Stimulated activated CD8-positive, alpha-beta memory T cell treated with anti-CD3 and anti-CD28 coated beads, Interleukin-12 subunit alpha, Interleukin-12 subunit beta, amount 100 ng/mL, for 4 hours (primary cell): ENCODE measurements around the gene DPP10.
"Not testable (repeated sequence)": the region's sequence is repeated elsewhere in the genome, so short reads cannot be mapped to it uniquely, and the experiment has no call there.

Experiments
- DNase-seq: peaks from one replicate; pipeline ENCODE4 v3.0.0-alpha.2; 2020; ENCODE audit warnings: low read depth

Gene DPP10

DNA sequence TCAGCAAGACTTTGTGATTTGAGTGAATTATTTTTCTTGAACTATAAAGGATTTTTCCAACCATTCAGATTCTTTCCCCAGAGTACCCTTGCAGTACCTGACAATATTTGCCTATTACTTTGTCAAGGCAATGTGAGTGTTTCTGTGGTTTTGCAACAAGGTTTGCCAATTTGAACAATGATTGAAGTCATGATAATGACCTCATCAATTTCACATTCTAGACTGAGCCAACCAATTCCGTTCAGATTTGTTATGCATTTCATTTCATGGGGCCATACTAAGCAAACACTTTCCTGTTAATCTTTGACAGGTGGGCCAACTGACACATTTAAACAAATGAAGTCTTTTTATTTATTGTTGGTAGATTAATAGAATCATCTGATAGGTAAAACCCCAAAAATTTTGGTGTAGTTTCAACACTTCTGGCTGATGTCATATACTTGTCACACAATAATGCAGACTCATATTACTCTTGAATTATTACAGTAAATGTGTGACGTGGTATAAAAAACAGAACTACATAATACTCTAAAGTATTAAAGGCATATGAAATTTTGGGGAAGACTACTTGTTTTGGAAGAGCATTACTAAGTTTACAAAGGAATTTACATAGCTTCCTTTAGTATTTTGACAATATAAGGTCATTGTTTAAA lies 526.4 kb downstream of the DPP10 start:
- no peak for DNase-seq

DNA sequence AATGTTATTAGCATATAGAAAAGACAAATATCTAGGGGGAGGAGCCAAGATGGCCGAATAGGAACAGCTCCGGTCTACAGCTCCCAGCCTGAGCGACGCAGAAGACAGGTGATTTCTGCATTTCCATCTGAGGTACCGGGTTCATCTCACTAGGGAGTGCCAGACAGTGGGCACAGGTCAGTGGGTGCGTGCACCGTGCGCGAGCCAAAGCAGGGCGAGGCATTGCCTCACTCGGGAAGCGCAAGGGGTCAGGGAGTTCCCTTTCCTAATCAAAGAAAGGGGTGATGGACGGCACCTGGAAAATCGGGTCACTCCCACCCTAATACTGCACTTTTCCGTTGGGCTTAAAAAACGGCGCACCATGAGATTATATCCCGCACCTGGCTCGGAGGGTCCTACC lies 561.9 kb downstream of the DPP10 start:
- not testable (repeated sequence) for DNase-seq

DNA sequence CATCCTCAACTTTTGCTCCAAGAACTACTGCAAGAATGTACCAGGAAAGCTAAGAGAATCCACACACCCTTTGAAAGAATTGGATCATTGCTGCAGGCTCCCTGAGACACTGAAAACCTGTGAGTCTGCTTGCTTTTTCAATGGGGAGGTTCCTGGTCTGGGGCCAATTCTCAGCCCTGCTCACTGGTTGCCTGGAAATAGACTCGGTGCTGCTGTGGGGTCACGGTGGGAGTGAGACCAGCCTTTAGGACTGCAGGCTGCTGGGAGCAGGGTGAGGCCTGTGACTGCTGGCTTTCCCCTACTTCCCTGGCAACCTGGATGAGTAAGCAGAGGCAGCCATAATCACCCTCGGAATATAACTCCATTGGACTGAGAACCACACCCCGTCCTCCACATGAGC lies 569.3 kb downstream of the DPP10 start:
- DNase-seq = no peak

DNA sequence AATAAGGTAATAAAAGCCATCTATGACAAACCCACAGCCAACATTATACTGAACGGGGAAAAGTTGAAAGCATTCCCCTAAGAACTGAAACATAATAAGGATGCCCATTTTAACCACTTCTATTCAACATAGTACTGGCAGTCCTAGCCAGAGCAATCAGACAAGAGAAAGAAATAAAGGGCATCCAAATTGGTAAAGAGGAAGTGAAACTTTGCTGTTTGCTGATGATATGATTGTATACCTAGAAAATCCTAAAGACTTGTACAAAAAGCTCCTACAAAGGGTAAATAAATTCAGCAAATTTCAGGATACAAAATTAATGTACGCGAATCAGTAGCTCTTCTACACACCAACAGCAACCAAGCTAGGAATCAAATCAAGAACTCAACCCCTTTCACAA lies 579.6 kb downstream of the DPP10 start:
- not testable (repeated sequence) for DNase-seq

DNA sequence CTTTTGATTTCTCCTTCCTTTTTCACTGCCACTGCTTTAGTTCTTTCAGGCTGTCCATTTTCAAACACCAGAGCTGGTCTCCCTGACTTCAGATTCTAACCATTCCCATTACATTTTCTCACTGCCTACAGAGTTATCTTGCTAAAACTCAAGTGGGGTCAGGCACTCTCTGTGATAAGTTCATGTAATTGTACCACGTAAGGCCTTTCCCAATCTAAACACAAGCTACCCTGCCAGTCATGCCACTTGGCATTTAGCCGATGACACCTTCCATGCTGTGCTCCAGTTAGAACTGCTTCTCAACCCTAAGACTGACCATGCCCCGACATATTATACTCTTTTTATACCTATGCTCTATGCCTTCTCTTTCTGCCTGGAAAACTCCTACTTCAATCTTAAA lies 592.4 kb downstream of the DPP10 start:
- DNase-seq = no peak

DNA sequence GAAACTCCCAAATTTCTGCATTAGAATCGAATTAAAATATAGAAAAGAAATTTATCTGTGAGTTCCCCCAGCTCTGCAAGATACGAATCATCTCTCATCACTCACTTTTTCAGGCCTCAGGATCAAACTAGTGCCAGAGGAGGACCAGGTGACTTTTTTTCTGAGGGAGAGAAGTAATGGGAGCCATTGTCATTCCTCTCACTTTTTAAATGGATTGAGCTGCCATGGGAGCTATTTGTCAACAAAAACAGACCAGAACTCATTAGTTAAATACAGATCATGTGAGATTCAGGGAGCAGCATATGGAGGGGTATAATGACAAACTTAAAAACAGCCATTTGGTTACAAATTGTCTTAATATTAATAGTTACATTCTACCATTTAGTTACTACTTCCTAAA lies 594.4 kb downstream of the DPP10 start:
- DNase-seq = no peak

DNA sequence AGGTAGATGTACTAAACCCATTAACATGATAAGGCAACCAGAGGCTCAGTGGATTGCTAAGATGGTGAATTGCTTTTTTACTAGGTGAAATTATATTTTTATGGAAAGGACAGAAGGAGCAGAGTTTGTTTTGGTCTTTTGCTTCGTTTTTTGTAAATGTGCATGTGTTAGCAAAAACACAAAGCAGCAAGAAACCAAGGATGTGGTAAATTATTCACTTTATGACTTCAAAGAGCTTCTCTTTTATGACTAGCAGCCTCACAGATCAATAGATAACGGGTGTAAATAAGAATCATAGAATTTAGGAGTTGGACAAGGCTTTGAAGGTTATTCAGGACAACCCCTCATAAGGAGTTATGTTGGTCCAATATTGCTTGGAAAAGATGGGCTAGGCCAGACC lies 615.0 kb downstream of the DPP10 start:
- no peak for DNase-seq

DNA sequence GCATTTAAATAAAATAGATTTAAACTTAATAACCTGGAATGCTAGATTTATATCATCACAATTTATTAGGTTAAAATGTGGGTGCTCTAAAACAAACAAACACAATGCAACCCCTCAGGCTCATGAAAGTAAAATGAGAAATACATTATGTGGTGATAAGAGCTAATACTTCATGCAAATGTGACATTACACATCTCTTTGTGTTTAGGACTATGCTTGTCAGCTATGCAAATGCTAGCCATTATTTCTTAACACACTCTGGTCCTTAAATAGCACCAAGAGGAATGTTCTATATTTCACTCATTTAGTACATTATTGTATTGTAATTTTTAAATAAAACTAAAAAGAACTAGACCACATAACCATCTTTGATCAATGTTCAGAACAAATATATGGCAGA lies 627.6 kb downstream of the DPP10 start:
- DNase-seq = no peak

DNA sequence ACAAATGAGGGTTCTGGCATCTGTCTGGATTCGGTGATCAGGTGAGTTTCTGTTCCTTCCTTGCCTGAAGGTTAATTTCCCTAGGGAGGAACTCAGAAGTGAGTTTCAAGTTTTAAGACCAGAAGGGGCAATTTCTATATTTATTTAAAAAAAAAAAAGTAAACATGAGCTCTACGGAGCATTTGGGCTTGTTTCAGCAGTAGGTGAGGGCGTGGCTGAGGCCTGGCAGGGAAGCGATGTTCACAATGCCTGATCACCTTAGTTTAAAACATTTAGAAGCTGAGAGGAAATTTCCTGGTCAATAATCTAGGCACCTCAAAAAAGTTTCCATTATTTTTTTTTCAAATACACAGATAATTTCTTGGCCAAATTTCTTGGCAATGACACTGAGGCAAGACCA lies 629.1 kb downstream of the DPP10 start:
- DNase-seq = no peak

DNA sequence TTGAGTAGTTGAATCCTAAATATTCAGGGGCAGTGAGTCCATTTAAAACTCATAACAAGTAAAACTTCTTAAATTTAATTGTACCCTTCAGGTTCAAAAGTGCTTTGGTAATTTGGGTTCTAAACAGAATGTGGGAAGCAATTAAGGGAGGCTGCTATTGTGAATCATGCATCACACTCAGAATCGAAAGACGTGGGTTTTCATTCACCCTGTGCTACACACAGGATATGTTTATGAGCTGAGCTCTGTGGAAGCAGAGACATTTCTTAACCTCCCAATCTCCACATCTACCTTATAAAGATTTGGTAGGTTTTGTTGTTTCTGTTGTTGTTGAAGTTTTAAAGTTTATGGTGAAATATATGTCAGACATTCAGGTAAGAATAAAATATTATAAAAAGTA lies 633.4 kb downstream of the DPP10 start:
- DNase-seq = no peak

DNA sequence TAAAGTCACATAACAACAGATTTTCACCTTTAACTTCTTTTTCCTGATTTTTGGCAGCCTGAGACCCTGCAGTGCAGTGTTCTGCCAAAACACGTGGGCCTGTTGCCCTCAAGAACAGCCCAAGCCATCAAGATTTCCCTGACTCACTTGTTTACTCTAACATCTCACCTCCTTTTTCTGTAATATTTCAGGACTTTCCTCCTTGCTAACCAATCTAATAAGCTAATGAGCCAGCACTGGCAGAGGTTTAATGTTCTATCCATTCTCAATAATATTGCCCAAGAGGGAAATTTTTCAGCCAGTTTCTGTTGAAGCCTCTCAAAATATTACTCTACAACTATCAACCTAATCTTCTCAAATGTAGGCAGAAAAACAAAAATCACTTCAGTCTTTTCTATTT lies 635.2 kb downstream of the DPP10 start:
- no peak for DNase-seq

DNA sequence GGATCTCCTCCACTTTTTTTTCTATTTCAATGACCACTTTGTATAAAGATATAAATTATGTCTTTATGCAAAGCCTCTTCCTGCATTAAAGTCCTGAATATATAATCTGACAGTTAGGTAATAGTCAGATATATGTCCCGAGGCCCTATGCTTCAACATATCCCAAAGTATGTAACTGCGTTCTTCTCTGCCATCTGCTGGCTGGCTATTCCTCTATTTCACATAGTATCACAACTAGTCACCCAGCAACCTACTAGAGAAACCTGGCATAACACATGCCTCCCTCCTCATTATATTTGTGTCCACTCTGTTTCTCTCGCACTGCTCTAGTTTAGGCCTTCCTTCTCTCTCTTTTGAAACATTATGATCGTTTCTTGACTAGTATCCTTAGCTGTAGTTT lies 640.8 kb downstream of the DPP10 start:
- no peak for DNase-seq

DNA sequence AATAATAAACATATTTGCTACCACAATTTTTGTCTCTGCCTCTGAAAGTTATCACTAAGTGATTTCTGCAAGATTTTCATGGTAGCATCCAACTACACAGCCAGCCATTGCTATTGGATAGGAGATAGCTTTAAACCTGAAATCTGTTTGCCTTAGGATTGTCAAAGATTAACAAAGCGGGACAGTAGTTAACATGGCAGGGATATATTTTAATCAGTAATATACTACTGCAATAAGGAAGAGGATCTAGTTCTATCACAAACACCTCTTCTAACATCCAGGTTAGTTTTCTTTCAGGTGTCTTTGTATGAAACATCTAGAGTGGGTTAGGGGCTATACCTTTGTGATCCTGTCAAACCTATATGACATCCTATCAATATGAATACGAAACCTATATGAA lies 641.3 kb downstream of the DPP10 start:
- DNase-seq = no peak

DNA sequence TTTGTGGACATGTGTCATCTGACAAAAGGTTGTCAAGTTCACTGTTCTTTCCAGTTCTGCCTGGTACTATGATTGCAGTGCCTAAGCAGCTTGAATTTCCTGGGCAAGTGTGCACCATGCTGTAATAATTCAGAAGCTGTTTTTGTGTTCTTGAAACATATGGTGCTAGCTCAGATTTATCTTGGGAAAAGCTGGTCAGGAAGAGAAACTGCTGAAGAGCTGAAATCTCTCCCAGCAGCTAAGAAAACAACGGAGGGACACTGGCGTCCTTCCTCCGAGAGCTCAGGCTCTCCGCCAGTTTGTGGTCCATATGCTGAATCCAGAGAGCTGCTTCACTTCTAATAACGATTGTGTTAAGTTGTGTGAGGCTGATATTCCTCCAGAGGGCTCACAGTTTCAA lies 642.0 kb downstream of the DPP10 start:
- no peak for DNase-seq

DNA sequence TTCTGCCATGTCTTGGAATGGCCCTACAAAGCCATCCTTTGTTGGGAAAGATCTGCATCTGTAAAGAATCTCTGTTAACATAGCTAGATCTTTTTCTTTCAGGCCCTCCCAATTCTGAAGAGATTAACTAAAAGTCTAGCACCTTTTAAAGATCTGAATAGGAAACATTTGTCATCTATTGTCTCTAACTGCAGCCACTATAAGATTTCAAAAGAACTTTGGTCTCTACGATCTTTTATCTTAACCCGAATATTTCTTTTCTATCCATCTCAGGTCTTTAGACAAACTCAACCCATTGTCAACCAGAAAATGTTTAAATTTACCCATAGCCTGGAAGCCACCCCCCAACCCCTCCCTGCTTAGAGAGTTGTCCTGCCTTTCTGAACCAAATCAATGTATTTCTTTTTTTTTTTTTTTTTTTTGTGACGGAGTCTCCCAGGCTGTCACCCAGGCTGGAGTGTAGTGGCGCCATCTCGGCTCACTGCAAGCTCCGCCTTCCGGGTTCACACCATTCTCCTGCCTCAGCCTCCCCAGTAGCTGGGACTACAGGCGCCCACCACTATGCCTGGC lies 643.7 kb downstream of the DPP10 start:
- DNase-seq = not testable (repeated sequence)

DNA sequence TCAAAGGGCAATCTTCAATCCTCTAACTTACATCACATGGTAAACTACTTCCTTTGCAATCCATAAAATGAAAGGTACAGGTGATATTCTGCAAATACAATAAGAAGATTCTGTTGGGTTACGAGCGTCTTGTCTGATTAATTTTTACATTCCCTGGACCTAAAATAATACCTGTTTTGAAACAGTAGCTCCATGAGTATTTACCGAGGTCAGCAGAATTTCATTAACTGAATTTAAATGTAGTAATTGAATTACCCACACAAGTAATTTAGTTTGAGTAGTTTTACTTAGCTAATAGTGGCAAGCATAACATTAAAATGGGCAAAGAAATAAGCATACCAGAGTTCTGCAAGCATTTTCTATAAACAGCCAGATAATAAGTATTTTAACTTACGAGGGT lies 652.0 kb downstream of the DPP10 start:
- DNase-seq = no peak

DNA sequence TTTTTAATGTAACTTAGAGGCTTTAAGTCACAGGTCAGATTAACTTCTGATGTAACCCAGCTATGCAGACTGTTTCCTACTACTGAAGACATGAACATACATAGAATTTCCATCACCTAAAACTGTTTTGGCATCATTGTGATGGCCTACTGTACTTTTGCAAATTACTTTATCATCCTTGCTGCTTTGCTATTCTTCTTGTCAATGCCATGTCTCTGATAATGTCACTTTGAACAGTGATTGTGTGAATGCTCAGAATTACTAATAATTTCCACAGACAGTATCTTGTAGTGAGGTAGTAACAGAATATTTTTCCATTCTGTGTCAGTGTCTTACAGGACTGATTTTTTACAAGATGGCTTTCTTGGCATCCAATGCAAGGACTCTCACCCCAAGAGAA lies 663.5 kb downstream of the DPP10 start:
- DNase-seq = no peak

DNA sequence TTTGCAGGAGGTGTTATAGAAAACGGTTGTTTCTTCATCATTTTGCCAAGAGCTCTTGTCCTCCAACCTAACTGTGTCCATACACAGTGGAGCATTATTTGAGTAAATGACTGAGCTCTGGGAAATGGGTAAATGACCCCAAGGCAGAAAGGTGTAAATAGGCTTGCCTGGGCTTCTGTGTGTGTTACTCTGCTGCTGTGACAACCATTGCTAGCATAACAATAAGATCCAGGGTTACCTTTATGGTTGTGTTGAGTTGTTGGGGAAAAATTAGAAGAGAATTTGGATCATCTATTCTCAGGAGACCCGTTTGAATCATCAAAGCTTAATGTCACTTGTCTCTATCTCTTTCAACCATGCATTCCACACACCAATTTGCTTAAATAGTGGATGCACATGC lies 672.7 kb downstream of the DPP10 start:
- DNase-seq = no peak

DNA sequence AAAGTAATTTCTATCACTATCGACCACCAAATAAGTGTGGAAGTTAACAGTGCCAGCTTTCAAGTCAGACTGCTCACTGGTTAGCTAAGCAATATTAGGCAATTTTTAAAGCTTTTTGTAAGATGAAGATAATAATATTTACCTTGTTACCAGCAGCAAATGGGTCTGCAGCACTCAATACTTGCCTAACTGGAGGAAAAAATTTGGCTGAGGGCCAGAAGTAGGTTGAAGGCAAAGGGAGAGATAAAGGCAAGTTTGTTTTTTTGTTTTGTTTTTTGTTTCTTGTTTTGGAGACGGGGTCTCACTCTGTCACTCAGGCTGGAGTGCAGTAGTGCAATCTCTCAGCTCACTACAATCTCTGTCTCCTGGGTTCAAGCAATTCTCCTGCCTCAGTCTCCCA lies 675.9 kb downstream of the DPP10 start:
- DNase-seq = no peak

DNA sequence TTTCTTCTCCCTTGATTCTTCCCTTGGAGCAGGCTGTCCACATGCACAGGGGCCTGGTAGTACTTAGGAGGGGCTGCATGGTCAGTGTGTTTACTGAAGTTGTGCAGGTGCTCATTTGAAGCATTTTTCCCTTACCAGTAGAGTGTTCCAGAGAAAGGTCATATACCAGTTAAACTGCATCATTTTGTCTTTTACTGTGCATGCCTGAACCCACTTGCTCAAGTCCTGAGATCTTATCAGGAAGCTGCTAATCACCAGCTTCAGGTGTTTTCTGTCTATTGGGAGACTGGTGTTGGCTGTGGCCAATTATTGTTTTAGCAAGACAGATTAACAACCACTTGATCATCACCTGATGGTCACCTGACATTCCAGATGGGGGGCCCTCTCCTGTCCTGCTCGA lies 676.6 kb downstream of the DPP10 start:
- no peak for DNase-seq

DNA sequence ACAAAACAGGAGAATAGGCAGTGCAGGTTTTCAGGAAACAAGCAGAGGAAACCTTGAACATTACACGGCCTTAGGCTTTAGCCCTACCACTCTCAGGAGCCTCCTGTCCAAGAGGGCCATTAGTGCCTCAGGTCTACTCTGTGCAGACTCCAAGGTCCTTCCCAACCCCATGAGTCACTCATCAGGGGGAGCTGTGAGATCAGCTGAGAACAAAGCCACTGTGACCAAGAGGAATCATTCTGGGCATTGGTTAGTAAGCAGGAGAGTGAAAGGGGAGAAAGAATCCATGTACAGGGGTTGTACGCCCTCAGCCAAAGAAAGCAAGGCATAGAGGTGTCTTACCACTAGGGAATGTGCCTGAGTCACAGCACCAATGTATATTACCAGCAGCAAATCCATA lies 680.3 kb downstream of the DPP10 start:
- DNase-seq = no peak

DNA sequence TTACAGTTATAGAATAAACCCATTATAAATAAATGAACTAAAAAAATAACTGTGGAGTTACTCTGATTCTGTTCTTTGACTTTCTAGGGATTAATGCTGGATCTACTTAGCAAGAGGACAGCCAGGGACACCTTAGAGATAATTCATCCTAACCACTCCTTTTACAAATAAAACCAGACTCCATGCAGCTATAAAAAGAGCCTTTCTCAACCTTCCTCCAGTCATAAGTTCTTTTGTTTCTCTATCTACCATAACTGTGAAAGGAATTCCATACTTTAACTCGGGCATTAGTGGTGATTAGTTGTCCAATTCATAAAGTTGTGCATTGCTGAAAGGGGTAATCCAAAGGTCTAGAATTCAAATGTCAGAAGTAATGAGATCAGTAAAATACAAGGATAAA lies 682.4 kb downstream of the DPP10 start:
- DNase-seq = no peak

DNA sequence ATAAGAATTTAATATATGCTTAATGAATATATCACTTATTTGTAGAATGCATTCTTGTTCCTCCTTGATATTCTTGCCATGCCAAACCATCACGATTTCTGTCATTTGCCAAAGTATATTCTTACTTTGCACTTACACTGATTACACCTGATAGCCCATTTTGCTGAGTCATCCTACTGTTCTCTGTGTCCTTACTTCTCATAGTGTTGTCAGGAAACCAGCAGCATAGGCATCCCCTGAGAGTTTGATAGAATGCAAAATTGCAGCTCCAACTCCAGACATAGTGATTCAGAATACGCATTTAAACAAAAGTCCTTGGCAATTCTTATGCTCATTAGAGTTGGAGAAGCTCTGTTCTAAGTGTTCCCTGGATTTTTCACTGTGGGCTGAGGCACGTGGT lies 687.1 kb downstream of the DPP10 start:
- no peak for DNase-seq

DNA sequence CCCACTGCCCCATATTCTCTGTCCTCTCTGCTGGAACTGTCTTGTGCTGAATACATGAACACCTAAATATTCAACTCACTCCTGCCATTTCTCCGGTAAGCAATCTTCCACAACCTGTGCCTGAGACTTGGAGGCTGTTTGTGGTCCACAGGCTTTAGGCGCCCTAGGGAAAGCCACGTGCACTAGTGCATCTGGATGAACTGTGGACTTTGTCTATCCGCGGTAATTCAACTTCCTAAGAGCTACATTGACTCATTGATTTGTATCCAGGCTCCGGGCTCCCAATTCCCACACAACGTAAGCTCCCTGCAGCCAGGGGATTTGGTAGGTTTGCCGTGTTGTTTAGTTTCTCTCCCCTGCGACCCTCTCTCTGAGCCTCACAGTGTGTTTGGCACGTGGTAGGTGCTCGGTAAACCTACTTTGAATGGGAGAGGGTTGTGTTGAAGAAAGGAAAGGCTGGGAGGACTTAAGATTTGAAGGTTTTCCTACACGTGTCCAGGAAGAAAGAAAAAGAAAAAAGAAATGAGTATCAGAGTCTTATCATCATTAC lies 718.2 kb downstream of the DPP10 start:
- no peak for DNase-seq
